Trophoblast cell (in vitro differentiated cells and primary cell): Measurements from ENCODE around the gene LCA5.

Source experiments
- DNase-seq, 2 donors: peaks; one replicate each; pipeline ENCODE4 v3.0.0-alpha.2; 2016
- H2AFZ ChIP-seq: 2 replicates; pipeline ENCODE4 v1.6.1; 2013; ENCODE audit warnings: low read length, moderate library complexity, mild to moderate bottlenecking; ENCODE audit not compliant: insufficient read depth, poor library complexity
- H2AK5ac ChIP-seq: 2 replicates; pipeline ENCODE4 v1.6.1; 2013; ENCODE audit warnings: mild to moderate bottlenecking, low read length
- H2BK120ac ChIP-seq: 2 replicates; pipeline ENCODE4 v1.6.1; 2013; ENCODE audit warnings: low read length, mild to moderate bottlenecking, moderate library complexity; ENCODE audit not compliant: insufficient read depth, poor library complexity
- H2BK12ac ChIP-seq: 2 replicates; pipeline ENCODE4 v1.6.1; 2013; ENCODE audit warnings: mild to moderate bottlenecking, low read length, moderate library complexity
- H2BK5ac ChIP-seq: 2 replicates; pipeline ENCODE4 v1.6.1; 2013; ENCODE audit warnings: low read length, low read depth, moderate library complexity, mild to moderate bottlenecking; ENCODE audit not compliant: poor library complexity
- H3K14ac ChIP-seq: 2 replicates; pipeline ENCODE4 v1.6.1; 2013; ENCODE audit warnings: mild to moderate bottlenecking, low read length
- H3K18ac ChIP-seq: 2 replicates; pipeline ENCODE4 v1.6.1; 2013; ENCODE audit warnings: mild to moderate bottlenecking, low read length
- H3K23ac ChIP-seq: 2 replicates; pipeline ENCODE4 v1.6.1; 2013; ENCODE audit warnings: low read length
- H3K27ac ChIP-seq: 2 replicates; pipeline ENCODE4 v1.5.1; 2013; ENCODE audit warnings: low read depth, mild to moderate bottlenecking, inconsistent platforms, low read length, moderate library complexity
- H3K27me3 ChIP-seq: 2 replicates; pipeline ENCODE4 v1.6.1; 2013; ENCODE audit warnings: inconsistent platforms, mild to moderate bottlenecking, low read length, moderate library complexity; ENCODE audit not compliant: insufficient read depth
- H3K36me3 ChIP-seq, 2 experiments: 1 replicate in 1 of 2; 2 replicates in 1 of 2; pipeline ENCODE4 v1.6.1; 2013; ENCODE audit warnings: low read length in 2 of 2, mild to moderate bottlenecking in 2 of 2, moderate library complexity in 1 of 2; ENCODE audit not compliant: insufficient read depth in 2 of 2, control insufficient read depth in 1 of 2
- H3K4ac ChIP-seq: 2 replicates; pipeline ENCODE4 v1.6.1; 2013; ENCODE audit warnings: low read depth, mild to moderate bottlenecking, low read length, moderate library complexity
- H3K4me1 ChIP-seq, 2 experiments: 1 replicate in 1 of 2; 2 replicates in 1 of 2; pipeline ENCODE4 v1.6.1; 2013; ENCODE audit warnings: low read length in 2 of 2, mild to moderate bottlenecking in 2 of 2, moderate library complexity in 1 of 2; ENCODE audit not compliant: insufficient read depth in 2 of 2, control insufficient read depth in 1 of 2
- H3K4me2 ChIP-seq: 2 replicates; pipeline ENCODE4 v1.6.1; 2013; ENCODE audit warnings: inconsistent platforms, mild to moderate bottlenecking, low read length, moderate library complexity
- H3K4me3 ChIP-seq: 2 replicates; pipeline ENCODE4 v1.5.1; 2013; ENCODE audit warnings: mild to moderate bottlenecking, low read depth, low read length, inconsistent platforms
- H3K79me1 ChIP-seq: one replicate; pipeline ENCODE4 v1.6.1; 2013; ENCODE audit warnings: low read length
- H3K79me2 ChIP-seq: 2 replicates; pipeline ENCODE4 v1.6.1; 2013; ENCODE audit warnings: low read length, mild to moderate bottlenecking; ENCODE audit not compliant: control insufficient read depth, insufficient read depth, poor library complexity
- H3K9ac ChIP-seq: 2 replicates; pipeline ENCODE4 v1.6.1; 2013; ENCODE audit warnings: mild to moderate bottlenecking, low read length
- H3K9me3 ChIP-seq: 2 replicates; pipeline ENCODE4 v1.6.1; 2013; ENCODE audit warnings: low read depth, mild to moderate bottlenecking, control low read depth, inconsistent platforms, low read length; ENCODE audit not compliant: insufficient read depth
- H4K12ac ChIP-seq: 2 replicates; pipeline ENCODE4 v1.6.1; 2013; ENCODE audit warnings: low read depth, mild to moderate bottlenecking, low read length, moderate library complexity
- H4K8ac ChIP-seq: 2 replicates; pipeline ENCODE4 v1.6.1; 2013; ENCODE audit warnings: low read depth, mild to moderate bottlenecking, low read length, moderate library complexity
- H4K91ac ChIP-seq: one replicate; pipeline ENCODE4 v1.6.1; 2013; ENCODE audit warnings: low read depth, mild to moderate bottlenecking, low read length, moderate library complexity
- WGBS: extraction: QIAGEN DNeasy Blood & Tissue Kit; methylation state at CpG from one replicate; pipeline ENCODE4 v1.1.7; 2013; ENCODE audit warnings: missing lambda C conversion rate; ENCODE audit not compliant: insufficient read length, insufficient coverage; ENCODE audit errors: extremely low coverage; 5-methylcytosine and 5-hydroxymethylcytosine counted together

LCA5 gene

GRCh38 chr6:79510707-79511106 lies 26.5 kb downstream of the LCA5 start:
- Histone ChIP-seq H3K9me3 (no peaks in the 10 kb centered on the region), H3K4me1 (no peaks in the 10 kb centered on the region), H4K91ac (no peak overlapping the region), H2AFZ (no peak overlapping the region), H3K79me2 (no peaks in the 10 kb centered on the region), H2AK5ac (no peak overlapping the region), H2BK5ac (no peak overlapping the region), H3K4me2 (no peak overlapping the region), H2BK120ac (no peak overlapping the region), H3K18ac (no peak overlapping the region), H3K27me3 (no peaks in the 10 kb centered on the region), H3K14ac (no peak overlapping the region), H3K79me1 (no peaks in the 10 kb centered on the region), H3K9ac (no peak overlapping the region), H4K12ac (no peak overlapping the region), H3K4ac (no peak overlapping the region), H4K8ac (no peak overlapping the region), H3K23ac (no peak overlapping the region), H2BK12ac (no peak overlapping the region), H3K4me3 (no peak overlapping the region), H3K27ac (no peak overlapping the region), H3K36me3 (no peaks in the 10 kb centered on the region)
- DNase-seq, result no peak
- WGBS, result no CpG with 5 or more reads among the region's 1 CpG

- WGBS, result no CpG with 5 or more reads among the region's 1 CpG
Measured at GRCh38 chr6:79506251-79506650, 31.0 kb downstream of the LCA5 start.

GRCh38 chr6:79504372-79504771 lies 32.9 kb downstream of the LCA5 start:
- Histone ChIP-seq H3K79me1 (no peaks in the 10 kb centered on the region), H2BK12ac (no peak overlapping the region), H3K4me1 (no peaks in the 10 kb centered on the region), H3K27ac (no peak overlapping the region), H3K36me3 (no peaks in the 10 kb centered on the region), H3K14ac (no peak overlapping the region), H3K4ac (no peak overlapping the region), H3K18ac (no peak overlapping the region), H3K4me3 (no peak overlapping the region), H2BK120ac (no peak overlapping the region), H4K91ac (no peak overlapping the region), H3K4me2 (no peak overlapping the region), H4K8ac (no peak overlapping the region), H2BK5ac (no peak overlapping the region), H4K12ac (no peak overlapping the region), H2AFZ (no peak overlapping the region), H3K27me3 (no peaks in the 10 kb centered on the region), H3K23ac (no peak overlapping the region), H3K9ac (no peak overlapping the region), H3K9me3 (no peaks in the 10 kb centered on the region), H3K79me2 (no peaks in the 10 kb centered on the region), H2AK5ac (no peak overlapping the region)
- no CpG with 5 or more reads among the region's 2 CpGs for WGBS
- DNase-seq, result no peak

More at GRCh38 chr6:79506251-79506650, 31.0 kb downstream of the LCA5 start:
- Histone ChIP-seq H2BK12ac (no peak overlapping the region), H3K36me3 (no peaks in the 10 kb centered on the region), H3K79me2 (no peaks in the 10 kb centered on the region), H3K4me3 (no peak overlapping the region), H3K79me1 (no peaks in the 10 kb centered on the region), H4K91ac (no peak overlapping the region), H4K8ac (no peak overlapping the region), H2BK120ac (no peak overlapping the region), H3K9me3 (no peaks in the 10 kb centered on the region), H3K4me2 (no peak overlapping the region), H3K27ac (no peak overlapping the region), H2AFZ (no peak overlapping the region), H2AK5ac (no peak overlapping the region), H3K4ac (no peak overlapping the region), H3K4me1 (no peaks in the 10 kb centered on the region), H3K27me3 (no peaks in the 10 kb centered on the region), H3K14ac (no peak overlapping the region), H3K18ac (no peak overlapping the region), H2BK5ac (no peak overlapping the region), H3K9ac (no peak overlapping the region), H3K23ac (no peak overlapping the region), H4K12ac (no peak overlapping the region)
- no peak for DNase-seq

- H4K91ac ChIP-seq, result no peak overlapping the region
- no peak overlapping the region for H2BK12ac ChIP-seq
- H3K4me2 ChIP-seq, result no peak overlapping the region
- H4K12ac ChIP-seq, result no peak overlapping the region
- H2AK5ac ChIP-seq, result no peak overlapping the region
- H3K27ac ChIP-seq, result no peak overlapping the region
- no peak overlapping the region for H3K9ac ChIP-seq
- no peak overlapping the region for H3K4ac ChIP-seq
- no peak overlapping the region for H2AFZ ChIP-seq
- H2BK120ac ChIP-seq, result no peak overlapping the region
- H3K4me3 ChIP-seq, result no peak overlapping the region
- H2BK5ac ChIP-seq, result no peak overlapping the region
- no peak overlapping the region for H3K14ac ChIP-seq
- H3K27me3 ChIP-seq, result no peaks in the 10 kb centered on the region
- no peaks in the 10 kb centered on the region for H3K79me1 ChIP-seq
- H3K79me2 ChIP-seq, result no peaks in the 10 kb centered on the region
- no peaks in the 10 kb centered on the region for H3K4me1 ChIP-seq
- H3K36me3 ChIP-seq, result no peaks in the 10 kb centered on the region
- H3K18ac ChIP-seq, result no peak overlapping the region
- H4K8ac ChIP-seq, result no peak overlapping the region
- WGBS, result no CpG with 5 or more reads among the region's 1 CpG
- no peak for DNase-seq
- no peaks in the 10 kb centered on the region for H3K9me3 ChIP-seq
- H3K23ac ChIP-seq, result no peak overlapping the region
Measured at GRCh38 chr6:79498842-79499241, 38.4 kb downstream of the LCA5 start.
